ENCODE results near the gene RBM24. TPM values are rescaled to one million over a fixed set of nuclear protein-coding genes. Genes with fewer than 3 reads are reported as not detected.
"Not testable (repeated sequence)": the region's sequence is repeated elsewhere in the genome, so short reads cannot be mapped to it uniquely, and the experiment has no call there.

The RBM24 gene
- polyA plus RNA-seq, 3 donors: 0.82 to 1.3 (median 1.2) TPM

DNA sequence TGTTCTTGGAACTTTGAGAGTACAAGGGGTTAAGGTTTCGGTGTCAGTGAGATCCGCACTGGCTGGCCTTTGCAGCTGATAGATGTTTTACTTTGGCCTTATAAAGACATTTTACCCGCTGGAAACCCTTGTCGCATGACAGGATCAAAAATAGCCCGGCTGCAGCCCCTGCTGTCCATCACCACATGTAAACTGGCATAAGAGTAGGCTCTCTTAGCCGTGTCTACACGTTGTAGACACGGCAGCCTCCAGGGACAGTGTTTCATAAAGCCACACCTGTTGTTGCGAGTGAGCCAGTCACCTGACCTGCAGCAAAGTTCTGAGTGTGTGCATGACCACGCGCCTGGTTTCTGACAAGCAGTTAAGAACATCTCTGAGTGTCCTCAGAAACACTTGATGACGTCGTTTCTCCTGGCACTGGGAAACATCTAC lies 8.5 kb downstream of the RBM24 start:
- DNase-seq (ENCODE audit: low read depth in 3 of 3, low spot score in 2 of 3): no peak

DNA sequence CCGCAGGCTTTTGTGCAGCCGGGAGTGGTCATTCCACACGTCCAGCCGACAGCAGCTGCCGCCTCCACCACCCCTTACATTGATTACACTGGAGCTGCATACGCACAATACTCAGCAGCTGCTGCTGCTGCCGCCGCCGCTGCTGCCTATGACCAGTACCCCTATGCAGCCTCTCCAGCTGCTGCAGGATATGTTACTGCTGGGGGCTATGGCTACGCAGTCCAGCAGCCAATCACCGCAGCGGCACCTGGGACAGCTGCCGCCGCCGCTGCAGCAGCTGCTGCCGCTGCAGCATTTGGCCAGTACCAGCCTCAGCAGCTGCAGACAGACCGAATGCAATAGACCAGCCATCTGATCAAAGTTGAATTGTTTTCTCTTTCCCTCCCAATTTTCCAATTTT lies 10.6 kb downstream of the RBM24 start:
- no peak for DNase-seq (ENCODE audit: low read depth in 3 of 3, low spot score in 2 of 3)

DNA sequence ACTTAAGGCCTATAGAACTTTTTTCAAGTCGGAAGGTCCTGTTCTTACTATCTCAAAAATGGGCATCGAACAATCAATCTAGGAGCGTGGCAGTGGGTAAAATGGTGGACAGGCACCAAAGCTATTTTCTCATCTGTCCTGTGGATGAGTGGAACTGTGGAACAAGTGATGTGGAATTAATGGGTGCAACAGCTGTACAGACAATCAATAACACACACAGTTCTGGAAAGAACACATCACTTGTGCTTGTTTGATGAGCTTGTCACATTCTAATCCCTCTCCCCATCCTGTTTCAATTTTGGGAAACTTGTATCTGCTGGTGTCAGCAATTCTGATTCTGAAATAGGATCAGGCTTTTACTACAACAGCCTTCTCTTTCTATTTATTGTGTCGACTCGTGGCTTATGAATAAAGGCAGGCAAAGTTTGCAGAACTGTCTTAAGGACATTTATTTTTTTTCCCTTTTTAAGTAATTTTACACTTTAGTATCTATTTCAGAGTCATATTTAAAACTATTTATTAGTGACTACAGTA lies 11.5 kb downstream of the RBM24 start:
- DNase-seq (ENCODE audit: low read depth in 3 of 3, low spot score in 2 of 3): no peak

DNA sequence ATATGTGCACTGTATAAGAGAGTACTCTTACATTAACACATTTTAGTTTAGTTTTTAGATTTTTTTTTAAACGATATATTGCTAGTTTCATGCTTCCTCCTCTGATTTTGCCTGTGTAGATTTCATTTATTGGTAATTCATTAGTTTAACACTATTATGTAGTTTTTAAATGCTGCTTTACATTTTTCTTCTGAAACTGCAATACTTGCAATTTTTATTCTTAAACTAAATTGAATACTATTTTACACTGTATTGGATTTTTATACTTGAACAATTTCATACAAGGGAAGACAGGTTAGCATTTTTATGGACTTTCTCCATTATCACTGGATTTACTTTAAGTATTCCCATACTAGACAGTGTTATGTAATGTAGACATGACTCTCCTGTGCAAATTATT lies 12.2 kb downstream of the RBM24 start:
- no peak for DNase-seq (ENCODE audit: low read depth in 3 of 3, low spot score in 2 of 3)

DNA sequence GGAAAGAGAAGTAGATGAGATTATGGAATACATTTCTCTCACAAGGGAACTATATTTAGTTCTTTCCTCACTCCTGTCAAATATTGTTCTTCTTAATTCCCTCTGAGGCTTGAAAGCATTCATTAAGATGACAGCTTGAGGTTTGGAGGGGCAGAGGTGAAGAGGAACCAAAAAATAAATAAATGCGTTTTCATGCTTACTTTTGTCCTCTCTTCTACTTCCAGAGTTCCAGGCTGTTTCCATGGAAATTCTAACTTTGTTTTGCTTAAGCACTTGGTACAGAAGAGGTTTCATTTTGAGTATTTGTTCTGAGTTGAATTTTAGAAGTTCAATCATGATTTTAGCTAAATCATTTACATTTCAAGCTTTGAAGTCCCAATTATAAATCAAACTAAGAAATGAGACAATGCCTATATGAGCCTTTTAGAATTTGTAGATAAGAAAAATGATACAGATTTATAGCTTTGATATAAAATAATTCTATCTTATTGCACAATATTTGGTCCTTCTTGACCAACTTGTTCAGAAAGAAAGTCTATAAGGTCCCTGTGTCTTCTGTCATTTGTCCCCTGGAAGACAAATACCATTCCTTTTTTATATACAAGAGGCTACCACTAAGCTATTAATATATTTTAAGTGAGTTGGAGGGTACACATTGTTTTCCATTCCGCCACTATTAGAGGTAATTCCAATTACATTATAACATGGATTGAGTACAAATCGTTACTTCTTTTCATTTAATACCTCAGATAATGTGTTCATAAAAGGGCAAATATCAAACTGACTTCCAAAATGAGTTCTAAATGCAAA lies 16.3 kb downstream of the RBM24 start:
- DNase-seq (ENCODE audit: low read depth in 3 of 3, low spot score in 2 of 3): no peak

DNA sequence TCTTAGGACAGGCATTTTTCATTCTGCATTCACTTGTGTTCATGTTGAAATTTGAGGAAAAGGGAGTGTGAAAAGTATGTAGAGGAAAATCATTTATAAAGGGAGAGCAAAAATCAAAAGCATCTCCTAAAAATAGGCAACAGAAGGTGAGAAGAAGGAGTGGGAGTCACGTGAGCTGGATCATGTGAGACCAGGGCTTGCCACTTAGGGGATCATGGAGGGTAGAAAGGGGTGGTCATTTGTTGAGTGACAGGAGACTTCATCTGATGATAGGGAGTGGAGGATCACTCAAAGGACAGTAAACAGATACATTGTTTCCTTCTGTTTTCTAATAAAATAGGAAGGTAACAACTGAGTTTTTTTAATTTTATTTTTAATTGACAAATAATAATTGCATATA lies 17.1 kb downstream of the RBM24 start:
- no peak for DNase-seq (ENCODE audit: low read depth in 3 of 3, low spot score in 2 of 3)

DNA sequence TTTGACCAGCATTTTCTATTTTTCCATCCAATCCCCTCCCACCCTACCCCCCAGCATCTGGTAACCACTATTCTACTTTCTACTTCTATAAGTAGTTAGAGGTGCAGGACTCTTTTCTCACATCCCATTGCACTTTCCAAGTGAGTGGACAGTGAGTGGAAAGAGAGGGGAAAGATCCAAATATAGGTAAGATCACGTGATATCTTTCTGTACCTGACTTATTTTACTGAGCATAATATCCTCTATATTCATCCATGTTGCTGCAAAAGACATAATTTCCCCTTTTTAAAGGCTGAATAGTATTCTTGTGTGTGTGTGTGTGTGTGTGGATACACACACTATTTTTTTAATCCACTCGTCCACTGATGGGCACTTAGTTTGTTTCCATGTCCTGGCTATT lies 18.1 kb downstream of the RBM24 start:
- DNase-seq (ENCODE audit: low read depth in 3 of 3, low spot score in 2 of 3): no peak

DNA sequence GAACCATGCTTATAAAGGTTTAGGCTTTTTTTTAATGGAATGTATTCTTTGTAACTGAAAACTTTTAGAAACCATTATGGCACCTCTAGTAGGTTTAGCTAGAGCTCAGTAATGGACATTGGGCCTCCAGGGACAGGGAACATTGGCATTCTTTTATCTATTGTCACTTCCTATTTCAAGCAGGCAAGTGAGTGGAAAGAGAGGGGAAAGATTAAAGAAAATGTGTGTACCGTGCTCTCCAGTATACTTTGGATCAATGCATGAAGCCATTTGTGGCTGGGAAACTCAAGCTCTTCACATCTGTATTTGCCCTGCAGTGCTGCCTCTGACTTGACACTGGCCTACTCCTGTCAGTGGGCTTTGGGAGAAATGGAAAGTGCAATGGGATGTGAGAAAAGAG lies 18.6 kb downstream of the RBM24 start:
- DNase-seq (ENCODE audit: low read depth in 3 of 3, low spot score in 2 of 3): no peak

DNA sequence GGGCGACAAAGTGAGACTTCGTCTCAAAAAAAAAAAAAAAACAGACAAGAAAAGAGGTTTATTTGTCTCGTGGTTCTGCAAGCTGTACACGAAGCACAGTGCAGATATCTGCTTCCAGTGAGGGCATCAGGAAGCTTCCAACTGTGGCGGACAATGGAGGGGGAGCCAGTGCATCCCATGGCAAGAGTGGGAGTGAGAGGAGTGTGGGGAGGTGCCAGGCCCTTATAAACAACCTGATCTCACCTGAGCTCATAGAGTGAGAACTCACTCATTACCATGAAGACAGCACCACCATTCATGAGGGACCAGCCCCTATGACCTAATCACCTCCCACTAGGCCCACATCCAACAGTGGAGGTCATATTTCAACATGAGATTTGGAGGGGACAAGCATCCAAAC lies 19.5 kb downstream of the RBM24 start:
- no peak for DNase-seq (ENCODE audit: low read depth in 3 of 3, low spot score in 2 of 3)

DNA sequence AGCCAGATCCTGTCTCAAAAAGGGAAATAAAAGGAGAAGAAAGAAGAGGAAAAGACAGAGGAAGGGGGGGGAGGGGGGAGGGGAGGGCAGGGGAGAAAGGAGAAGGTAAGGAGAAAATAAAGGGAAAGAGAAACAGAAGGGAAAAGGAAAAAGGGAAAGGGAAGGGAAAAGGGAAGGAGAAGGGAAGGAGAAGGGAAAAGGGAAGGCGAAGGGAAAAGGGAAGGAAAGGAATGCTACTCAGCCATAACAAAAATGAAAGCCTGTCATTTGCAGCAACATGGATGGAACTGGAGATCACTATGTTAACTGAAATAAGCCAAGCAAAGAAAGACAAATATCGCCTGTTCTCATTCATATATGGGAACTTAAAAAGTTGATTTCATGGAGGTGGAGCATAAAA lies 22.3 kb downstream of the RBM24 start:
- no peak for DNase-seq (ENCODE audit: low read depth in 3 of 3, low spot score in 2 of 3)

DNA sequence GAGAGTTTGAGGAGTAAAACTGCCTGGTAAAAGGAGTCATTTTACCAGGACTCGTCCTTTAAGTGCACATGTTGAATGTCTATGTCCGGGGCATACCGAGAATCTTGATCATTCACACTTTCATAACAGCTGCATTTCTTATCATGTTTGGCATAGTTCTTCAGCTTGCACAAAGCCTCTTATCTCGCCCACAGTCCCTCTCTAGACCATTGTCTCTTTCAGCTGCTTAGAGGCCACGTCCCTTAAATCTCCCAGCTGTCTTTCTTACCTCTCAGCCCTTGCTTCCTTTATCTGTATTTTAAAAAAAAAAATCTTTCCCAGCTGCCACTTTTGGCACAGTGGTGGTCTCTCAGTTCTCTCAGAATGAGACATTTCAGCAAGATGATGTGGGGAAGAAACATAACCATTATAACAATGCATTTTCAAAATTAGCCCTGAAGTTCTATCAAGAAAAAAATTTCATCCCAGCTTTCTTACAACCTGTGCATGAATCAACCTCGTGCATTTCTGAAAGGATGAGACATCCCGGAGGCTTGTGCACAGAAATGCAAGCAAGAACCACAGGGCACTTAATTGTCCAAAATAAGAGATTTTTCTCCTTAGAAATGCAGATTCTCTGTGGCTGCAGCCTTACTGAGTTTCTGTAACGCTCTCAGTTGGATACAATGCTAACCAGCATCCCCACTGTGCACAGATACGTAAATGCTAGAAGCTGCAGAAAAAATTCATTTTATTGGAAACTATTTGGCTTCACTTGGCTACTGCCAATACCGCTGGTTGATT lies 24.2 kb downstream of the RBM24 start:
- DNase-seq (ENCODE audit: low read depth in 3 of 3, low spot score in 2 of 3): no peak

DNA sequence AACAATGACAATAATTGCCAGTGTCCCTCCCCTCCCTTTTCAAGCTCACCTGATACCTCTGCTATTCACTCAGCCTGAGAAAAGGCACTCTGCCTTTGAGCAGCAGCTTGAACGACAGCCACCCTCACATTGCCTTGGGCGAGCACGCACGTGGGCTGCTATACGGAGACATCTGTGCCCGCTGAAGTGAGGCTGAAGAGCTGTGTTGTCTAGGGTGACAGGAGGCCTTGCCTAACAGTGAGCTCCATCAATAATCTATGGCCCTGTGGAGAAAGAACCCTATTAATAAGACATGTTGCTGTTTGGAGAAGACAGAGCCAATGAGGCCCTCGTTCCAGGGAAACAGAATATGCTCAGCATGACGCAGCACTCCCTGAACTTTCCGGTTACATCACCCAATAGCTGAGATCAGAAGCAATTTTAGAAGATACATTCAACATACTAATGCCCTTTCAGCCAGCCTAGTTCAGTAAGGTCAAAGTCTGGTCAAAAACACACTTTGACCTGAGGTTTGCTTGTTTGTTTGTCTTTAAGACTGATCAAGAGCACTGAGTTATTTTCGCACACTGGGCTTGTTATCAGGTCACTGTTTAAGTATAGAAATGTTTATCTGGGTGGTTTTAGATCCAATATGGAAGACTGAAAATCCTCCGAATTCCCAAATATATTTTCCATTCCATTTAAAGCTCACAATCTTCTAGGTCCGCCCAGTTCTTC lies 30.6 kb downstream of the RBM24 start:
- DNase-seq (ENCODE audit: low read depth in 3 of 3, low spot score in 2 of 3): peak in 1 of 3 donors; percentile 16

DNA sequence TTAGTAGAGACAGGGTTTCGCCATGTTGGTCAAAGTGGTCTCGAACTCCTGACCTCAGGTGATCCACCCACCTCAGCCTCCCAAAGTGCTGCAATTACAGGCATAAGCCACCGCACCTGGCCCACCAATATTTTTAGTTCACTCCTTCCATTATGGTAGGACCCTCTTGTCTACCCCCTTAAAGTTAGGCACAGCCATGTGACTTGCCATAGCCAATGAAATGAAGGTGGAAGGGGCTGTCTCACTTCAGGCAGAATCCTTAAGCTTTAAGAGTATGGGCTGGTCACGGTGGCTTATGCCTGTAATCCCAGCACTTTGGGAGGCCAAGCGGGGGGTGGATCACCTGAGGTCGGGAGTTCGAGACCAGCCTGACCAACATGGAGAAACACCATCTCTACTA lies 32.1 kb downstream of the RBM24 start:
- DNase-seq (ENCODE audit: low read depth in 3 of 3, low spot score in 2 of 3): not testable (repeated sequence)

DNA sequence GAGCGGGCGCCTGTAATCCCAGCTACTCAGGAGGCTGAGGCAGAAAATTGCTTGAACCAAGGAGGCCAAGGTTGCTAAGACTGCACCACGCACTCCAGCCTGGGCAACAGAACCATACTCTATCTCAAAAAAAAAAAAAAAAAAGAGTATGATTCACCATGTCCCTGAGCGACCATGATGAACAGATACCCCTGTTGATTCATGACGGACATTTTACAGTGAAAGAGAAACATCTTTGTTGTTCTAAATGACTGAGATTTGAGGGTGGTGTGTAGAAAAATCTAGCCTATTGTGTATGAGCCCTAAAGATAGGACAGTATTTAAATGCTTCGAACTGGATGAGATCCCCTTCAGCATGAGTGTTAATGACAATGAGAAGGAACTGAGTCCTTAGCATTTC lies 32.8 kb downstream of the RBM24 start:
- DNase-seq (ENCODE audit: low read depth in 3 of 3, low spot score in 2 of 3): no peak

DNA sequence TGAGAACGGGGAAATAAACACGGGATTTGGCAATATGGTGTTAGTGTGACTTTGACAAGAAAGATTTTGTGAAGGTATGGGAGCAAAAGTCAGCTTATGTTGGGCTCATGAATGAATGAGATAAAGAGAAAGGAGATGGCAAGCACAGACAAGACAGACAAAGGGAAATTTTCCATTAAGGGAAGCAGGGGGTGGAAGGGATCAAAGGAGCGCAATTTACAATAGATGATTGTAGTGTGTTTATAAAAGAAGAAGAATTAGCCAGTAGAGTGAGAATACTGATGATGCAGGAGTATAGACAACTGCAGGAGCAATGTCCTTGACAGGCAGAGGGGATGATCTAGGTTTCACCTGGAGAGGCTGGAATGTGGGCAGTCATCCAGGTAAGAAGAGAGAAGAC lies 34.1 kb downstream of the RBM24 start:
- DNase-seq (ENCODE audit: low read depth in 3 of 3, low spot score in 2 of 3): no peak

DNA sequence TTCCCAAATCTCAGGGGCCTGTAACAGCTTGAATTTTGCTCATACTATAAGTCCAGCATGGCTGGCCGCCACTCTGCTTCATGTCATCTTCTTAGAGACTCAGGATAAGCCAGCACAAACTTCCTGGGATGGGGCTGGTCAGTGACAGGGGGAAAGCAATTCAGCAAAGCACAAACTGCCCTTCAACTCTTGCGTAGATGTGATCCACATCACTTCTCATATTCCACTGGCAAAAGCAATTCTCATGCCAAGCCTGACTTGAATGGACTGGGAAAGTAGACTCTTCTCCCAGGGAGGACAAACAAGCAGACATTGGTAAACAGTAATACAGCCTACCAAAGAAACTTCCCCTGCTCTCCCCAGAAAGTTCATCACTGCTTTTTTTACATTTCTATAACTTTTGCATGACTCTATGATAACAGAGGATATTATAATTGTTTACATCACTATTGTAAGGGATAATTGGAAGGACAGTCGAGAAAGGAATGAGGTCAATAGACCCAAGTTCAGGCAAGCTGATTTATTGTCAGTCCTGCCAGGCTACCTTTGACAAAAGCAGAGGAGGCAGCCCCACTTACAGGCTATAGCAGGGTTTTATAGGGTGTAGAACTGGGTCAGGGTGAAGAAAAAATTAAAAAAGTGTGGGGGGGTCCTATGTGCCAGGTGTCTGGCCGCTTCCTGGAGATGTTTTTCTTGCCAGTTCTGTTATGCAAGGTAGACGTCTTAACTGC lies 37.4 kb downstream of the RBM24 start:
- DNase-seq (ENCODE audit: low read depth in 3 of 3, low spot score in 2 of 3): no peak

DNA sequence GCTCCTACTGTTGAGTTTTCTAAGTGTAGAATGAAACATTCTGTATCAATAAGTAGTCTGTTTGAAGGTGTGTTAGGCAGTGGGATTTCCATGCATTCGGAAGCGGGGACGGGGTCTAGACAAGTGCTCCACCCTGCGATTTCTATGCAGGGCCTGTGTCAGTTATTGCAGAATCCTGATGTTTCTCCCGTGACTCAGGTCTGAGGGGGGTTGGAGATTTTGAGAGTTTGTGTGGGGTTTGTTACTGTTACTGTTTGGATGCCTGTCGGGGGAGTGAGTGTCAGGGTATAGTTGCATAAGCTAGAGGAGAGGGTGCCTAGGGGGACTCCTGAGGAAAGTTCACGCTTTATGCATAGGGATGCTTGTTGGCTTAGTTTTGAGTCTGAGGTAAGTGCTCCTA lies 39.1 kb downstream of the RBM24 start:
- not testable (repeated sequence) for DNase-seq (ENCODE audit: low read depth in 3 of 3, low spot score in 2 of 3)

DNA sequence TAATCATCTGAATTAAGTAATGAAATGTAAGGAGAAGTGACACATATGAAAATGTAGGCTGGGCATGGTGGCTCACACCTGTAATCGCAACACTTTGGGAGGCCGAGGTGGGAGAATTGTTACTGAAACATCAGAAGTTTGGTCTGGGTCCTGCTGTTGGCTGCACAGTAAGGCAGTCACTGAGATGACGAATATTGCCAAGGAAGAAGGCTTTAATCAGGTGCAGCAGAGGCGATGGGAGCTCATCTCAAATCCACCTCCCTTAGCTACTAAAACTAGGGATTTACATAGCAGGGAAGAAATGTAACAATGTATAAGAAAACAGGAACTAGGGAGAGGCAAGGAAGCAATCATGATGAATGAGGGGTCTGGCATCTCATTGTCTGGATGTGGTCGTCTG lies 50.1 kb downstream of the RBM24 start:
- no peak for DNase-seq (ENCODE audit: low read depth in 3 of 3, low spot score in 2 of 3)

DNA sequence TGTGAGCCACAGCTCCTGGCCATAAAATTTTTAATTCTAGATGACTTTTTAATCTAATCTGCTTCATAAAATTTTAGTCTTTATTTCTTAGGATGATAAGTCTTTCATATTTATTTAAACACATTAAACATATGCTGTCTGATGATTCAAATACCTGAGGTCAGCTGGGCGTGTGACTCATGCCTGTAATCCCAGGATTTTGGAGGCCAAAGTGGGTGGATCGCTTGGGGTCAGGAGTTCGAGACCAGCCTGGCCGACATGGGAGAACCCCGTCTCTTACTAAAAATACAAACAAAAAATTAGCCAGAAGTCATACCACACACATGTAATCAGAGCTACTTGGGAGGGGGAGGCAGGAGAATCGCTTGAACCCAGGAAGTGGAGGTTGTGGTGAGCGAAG lies 53.1 kb downstream of the RBM24 start:
- no peak for DNase-seq (ENCODE audit: low read depth in 3 of 3, low spot score in 2 of 3)

DNA sequence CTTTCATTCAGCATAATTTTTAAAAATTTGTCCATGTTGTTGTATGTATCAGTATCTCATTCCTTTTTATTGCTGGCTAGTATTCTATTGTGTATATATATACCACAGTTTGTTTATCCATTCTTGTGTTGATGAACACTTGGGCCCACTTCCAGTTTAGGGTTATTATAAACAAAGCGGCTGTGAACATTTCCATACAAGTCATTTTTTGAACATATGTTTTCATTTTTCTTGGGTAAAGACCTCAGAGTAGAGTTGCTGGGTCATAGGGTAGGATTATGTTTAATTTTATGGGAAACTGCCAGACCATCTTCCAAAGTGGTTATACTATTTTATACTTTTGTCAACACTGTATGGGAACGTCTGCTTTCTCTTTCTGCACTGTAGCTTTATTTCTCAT lies 55.3 kb downstream of the RBM24 start:
- DNase-seq (ENCODE audit: low read depth in 3 of 3, low spot score in 2 of 3): no peak

DNA sequence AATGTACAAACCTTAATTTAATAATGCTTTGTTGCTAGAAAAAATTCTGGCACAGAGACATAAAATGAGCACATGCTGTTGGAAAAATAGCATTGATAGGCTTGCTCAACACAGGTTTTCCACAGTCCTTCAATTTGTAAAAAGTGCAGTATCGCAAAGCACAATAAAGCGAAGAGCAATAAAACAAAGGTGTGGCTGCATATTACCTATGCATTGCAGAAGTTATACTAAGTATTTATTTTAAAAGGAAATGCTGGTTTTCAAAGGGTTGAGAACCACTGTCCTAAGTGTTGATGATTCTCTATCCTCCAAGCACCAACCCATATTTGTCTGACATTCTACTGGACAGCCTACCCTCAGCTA lies 58.1 kb downstream of the RBM24 start:
- DNase-seq (ENCODE audit: low read depth in 3 of 3, low spot score in 2 of 3): no peak
